Activated B cell treated with CpG ODN at 0.5 μM for 24 hours (primary cell): Measurements from ENCODE around the gene STYXL1. TPM values are rescaled to one million over a fixed set of nuclear protein-coding genes. Genes with fewer than 3 reads are reported as not detected.

Experiments
- ATAC-seq: fragments of 200-7000 bp; cut with Tn5 transposase; one replicate; pipeline ENCODE4 v1.10.0; 2021; ENCODE audit warnings: low read depth, mild to moderate bottlenecking, moderate library complexity
- CTCF ChIA-PET: fragments of 350-600 bp; sonication (Branson Sonifier 250); formaldehyde crosslinking; loops from one replicate; lab custom pipeline; 2021; ENCODE audit warnings: antibody characterized with exemption; lab: Charles Lee
- POLR2A ChIA-PET: fragments of 350-600 bp; sonication (Branson Sonifier 250); formaldehyde crosslinking; loops from one replicate; lab custom pipeline; 2021; ENCODE audit warnings: antibody characterized with exemption; lab: Charles Lee
- DNase-seq: peaks from one replicate; pipeline ENCODE4 v3.0.0; 2022
- H3K27ac Mint-ChIP-seq: one replicate; pipeline ENCODE4 v1.8.0; 2020; ENCODE audit warnings: mixed read lengths
- H3K27me3 Mint-ChIP-seq: one replicate; pipeline ENCODE4 v1.8.0; 2021; ENCODE audit warnings: mixed read lengths
- H3K36me3 Mint-ChIP-seq: one replicate; pipeline ENCODE4 v1.8.0; 2021; ENCODE audit warnings: low read depth, mixed read lengths
- H3K4me1 Mint-ChIP-seq: one replicate; pipeline ENCODE4 v1.8.0; 2021; ENCODE audit warnings: mixed read lengths
- H3K4me3 Mint-ChIP-seq: one replicate; pipeline ENCODE4 v1.8.0; 2020; ENCODE audit warnings: mild to moderate bottlenecking, mixed read lengths
- H3K9me3 Mint-ChIP-seq: one replicate; pipeline ENCODE4 v1.8.0; 2020; ENCODE audit warnings: mixed read lengths
- intact Hi-C: fragments of 100-400 bp; cut with micrococcal nuclease; formaldehyde crosslinking; loops from one replicate; pipeline ENCODE4 v1.15.1; 2024
- total RNA-seq: library from RNA; stranded (reverse); gene quantifications from 2 replicates; pipeline ENCODE4 v1.2.3, GENCODE V29; 2022
- TF ChIP-seq, protein P1 (sequence below): fragments of 200-600 bp; IDR thresholded peaks from one replicate; pipeline ENCODE4 v1.8.0; 2022; ENCODE audit warnings: antibody characterized with exemption, mild to moderate bottlenecking

The STYXL1 gene
- total RNA-seq, 1 donor from 2014 or later = 23.1 TPM

DNA sequence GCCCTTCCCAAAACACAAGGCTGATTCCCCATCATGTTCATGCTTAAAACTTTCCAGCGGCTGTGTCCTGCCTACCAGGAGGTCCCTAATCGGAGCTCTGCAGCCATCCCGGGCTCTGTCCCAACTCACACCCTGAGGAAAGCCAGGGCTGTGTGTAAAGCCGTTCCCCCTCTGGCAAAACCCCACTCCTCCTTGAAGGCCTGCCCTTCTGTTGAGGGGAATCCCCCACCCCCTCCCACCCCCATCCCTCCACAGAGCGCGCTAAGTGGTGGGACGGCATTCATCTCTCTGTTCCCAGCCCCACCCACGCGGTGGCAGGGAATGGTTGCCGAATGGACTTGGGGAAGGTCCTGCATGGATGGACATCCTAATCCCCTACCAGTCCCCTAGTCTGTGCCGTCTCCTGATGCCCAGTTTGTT, 52.7 kb downstream of the STYXL1 start:
- POLR2A ChIA-PET = interaction anchor here (0.6 to 2.0 kb wide), 5 partner anchors 13 to 359 kb away, joined by 3 to 6 read pairs (median 4); partner anchors contain the start of genes RHBDD2 and STYXL1
- peaks cover 33% of the 10 kb centered on the region for H3K4me1 Mint-ChIP-seq
- H3K27ac Mint-ChIP-seq = no peak overlapping the region
- peak overlapping the region; percentile 81 for H3K4me3 Mint-ChIP-seq
- DNase-seq (no peak), ATAC-seq (no peak)
- CTCF ChIA-PET = no interaction called here
- intact Hi-C loops = loop anchor here (2.0 kb wide), 2 partner anchors 54 to 116 kb away; partner anchors contain the start of genes MDH2 and RHBDD2
- no peaks in the 10 kb centered on the region for H3K9me3 Mint-ChIP-seq
- no peaks in the 10 kb centered on the region for H3K27me3 Mint-ChIP-seq
- H3K36me3 Mint-ChIP-seq = peaks cover 27% of the 10 kb centered on the region
- TF ChIP-seq, protein P1, sequence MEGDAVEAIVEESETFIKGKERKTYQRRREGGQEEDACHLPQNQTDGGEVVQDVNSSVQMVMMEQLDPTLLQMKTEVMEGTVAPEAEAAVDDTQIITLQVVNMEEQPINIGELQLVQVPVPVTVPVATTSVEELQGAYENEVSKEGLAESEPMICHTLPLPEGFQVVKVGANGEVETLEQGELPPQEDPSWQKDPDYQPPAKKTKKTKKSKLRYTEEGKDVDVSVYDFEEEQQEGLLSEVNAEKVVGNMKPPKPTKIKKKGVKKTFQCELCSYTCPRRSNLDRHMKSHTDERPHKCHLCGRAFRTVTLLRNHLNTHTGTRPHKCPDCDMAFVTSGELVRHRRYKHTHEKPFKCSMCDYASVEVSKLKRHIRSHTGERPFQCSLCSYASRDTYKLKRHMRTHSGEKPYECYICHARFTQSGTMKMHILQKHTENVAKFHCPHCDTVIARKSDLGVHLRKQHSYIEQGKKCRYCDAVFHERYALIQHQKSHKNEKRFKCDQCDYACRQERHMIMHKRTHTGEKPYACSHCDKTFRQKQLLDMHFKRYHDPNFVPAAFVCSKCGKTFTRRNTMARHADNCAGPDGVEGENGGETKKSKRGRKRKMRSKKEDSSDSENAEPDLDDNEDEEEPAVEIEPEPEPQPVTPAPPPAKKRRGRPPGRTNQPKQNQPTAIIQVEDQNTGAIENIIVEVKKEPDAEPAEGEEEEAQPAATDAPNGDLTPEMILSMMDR = no peak

DNA sequence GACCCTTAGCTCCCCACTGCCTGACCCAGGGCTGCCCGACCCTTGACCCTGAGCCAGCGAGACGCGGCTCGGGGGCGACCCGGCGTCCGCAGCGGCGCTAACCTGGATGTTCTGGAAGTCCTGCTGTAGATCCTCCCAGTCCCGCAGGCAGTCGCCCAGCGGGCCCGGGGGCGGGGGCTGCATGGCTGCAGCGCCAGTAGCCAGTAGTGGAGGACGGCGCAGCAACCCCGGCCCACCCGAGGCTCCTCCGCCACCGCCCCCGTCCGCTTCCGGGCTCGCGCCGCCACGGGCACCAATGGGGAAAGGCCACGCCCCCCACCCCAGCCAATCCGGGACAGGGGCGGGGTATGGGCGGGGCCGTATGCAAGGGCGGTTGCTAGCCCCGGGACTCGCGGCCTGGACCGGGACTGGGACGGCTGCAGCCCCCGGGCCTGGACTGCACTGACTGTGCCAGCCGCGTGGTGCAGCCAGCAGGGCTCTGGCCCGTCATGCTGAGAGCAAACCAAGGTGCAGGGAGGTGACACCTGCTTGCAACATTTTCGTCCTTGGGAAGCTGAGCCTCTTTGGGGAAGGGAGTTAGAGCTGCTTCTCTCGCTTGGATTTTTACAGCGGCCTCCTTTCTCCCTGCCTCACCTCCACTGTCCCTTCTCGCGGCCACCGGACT, 53.3 kb downstream of the STYXL1 start, which contains the start of gene TMEM120A:
Gene TMEM120A (minus strand): TSS at position 208 of the 664 bp plus-strand sequence. CDS start 25 bp downstream, at position 183.
- H3K36me3 Mint-ChIP-seq = peaks cover 32% of the 10 kb centered on the region

DNA sequence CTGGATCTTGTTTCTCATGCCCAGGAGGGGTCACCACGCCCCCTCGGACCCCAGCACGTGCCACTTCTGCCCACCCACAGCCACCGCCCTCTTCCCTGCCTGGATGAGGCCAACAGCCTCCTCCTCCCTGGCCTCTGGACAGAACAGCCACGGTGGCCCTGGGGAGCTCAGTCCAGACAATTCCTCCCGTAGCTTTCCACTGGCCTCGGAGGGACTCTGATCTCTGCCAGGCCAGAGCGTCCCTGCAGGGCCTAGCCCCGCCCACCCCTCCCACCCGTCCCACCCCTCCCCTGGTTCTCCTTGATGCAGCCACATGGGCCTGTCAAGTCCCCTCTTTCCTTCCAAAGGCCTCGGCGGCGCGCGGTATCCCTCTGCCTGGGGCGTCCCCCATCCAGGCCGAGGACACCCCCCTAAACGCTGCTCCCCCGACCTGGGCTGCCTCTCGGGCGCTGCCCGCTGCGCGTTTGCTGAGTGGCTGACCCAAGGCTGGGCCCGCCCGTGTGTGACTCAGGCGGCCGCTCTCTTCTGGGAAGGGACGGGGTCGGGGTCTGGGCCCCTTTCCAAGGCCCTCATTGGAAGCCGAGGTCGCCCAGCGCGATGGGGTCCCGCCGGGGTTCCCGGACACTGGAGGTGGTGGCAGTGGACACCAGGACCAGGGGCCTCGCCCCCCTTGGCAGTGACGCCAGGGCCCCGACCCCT, 54.0 kb downstream of the STYXL1 start:
- POLR2A ChIA-PET = interaction anchor here (0.8 to 2.0 kb wide), 7 partner anchors 11 to 115 kb away, joined by 3 to 10 read pairs (median 4); partner anchors contain the start of genes MDH2, POR, RHBDD2 and STYXL1
- ATAC-seq = peak; percentile 1
- CTCF ChIA-PET = no interaction called here
- TF ChIP-seq, protein P1 = no peak
- intact Hi-C loops = loop anchor here (1.0 to 5.0 kb wide), 5 partner anchors 55 to 363 kb away; partner anchors contain the start of genes HSPB1, MDH2, POR and RHBDD2
- Mint-ChIP-seq H3K4me3 (peak overlapping the region; percentile 81), H3K36me3 (peaks cover 29% of the 10 kb centered on the region), H3K4me1 (peaks cover 42% of the 10 kb centered on the region), H3K27ac (peak overlapping the region; percentile 25), H3K27me3 (no peaks in the 10 kb centered on the region), H3K9me3 (no peaks in the 10 kb centered on the region)
- DNase-seq = no peak

More for the DNA sequence above, 53.3 kb downstream of the STYXL1 start, which contains the start of gene TMEM120A:
- DNase-seq (peak; percentile 92), ATAC-seq (peak; percentile 99)
- peak within 1 kb of the TSS; percentile 25 for H3K27ac Mint-ChIP-seq
- no peaks in the 10 kb centered on the region for H3K27me3 Mint-ChIP-seq
- peaks cover 39% of the 10 kb centered on the region for H3K4me1 Mint-ChIP-seq
- peak within 1 kb of the TSS; percentile 81 for H3K4me3 Mint-ChIP-seq
- POLR2A ChIA-PET = interaction anchor here (0.6 to 2.0 kb wide), 7 partner anchors 14 to 359 kb away, joined by 3 to 10 read pairs (median 4); partner anchors contain the start of genes POR, RHBDD2 and STYXL1
- CTCF ChIA-PET = no interaction called here
- intact Hi-C loops = loop anchor here (1.0 to 5.0 kb wide), 5 partner anchors 54 to 363 kb away; partner anchors contain the start of genes HSPB1, MDH2, POR and RHBDD2
- H3K9me3 Mint-ChIP-seq = no peaks in the 10 kb centered on the region
- TF ChIP-seq, protein P1 = no peak

DNA sequence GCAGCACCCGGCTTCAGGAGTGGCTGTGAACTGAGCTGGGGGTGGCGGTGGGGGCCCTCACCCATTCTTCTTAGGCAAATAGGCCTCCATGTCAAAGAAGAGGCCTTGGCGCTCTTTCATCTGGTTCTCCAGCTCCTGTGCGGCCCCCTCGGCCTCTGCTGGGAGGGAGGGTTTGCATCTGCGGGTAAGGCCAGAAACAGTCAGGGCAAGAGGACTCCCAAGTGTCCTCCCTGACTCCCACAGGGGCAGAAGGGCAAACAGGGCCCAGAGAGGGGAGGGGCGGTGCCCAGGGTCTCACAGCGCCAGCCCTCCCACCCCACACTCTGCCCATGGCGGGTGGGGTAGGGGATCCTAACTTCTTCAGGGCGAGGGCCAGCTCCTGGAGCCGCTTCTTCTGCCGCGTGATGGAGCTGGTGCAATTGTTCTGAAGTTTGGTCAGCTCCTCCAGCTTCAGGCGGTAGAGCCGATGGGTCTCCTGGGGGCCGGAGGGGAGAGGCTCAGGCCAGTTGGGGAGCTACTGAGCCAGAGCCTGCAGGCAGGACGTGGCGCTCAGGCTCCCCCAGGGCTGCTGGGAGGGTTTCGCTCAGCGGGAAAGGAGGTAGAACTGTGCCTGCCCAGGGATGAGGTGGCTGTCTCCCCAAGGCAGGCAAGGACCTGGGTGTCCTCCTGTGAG, 55.6 kb downstream of the STYXL1 start:
- Mint-ChIP-seq H3K27ac (no peak overlapping the region), H3K36me3 (peaks cover 33% of the 10 kb centered on the region), H3K4me1 (peaks cover 46% of the 10 kb centered on the region), H3K9me3 (no peaks in the 10 kb centered on the region), H3K27me3 (no peaks in the 10 kb centered on the region), H3K4me3 (no peak overlapping the region)
- CTCF ChIA-PET = no interaction called here
- POLR2A ChIA-PET = interaction anchor here (1.5 to 2.0 kb wide), 2 partner anchors 55 to 77 kb away, joined by 3 to 10 read pairs; partner anchors contain the start of genes MDH2, POR and STYXL1
- TF ChIP-seq, protein P1 = no peak
- ATAC-seq (no peak), DNase-seq (no peak)
- intact Hi-C loops = loop anchor here (5.0 kb wide), 2 partner anchors 310 to 365 kb away; partner anchors contain the start of genes HSPB1 and YWHAG
